GM12872 (cell line): ENCODE results near the gene OBSL1.

Experiments
- TF ChIP-seq, protein P1 (sequence below): IDR thresholded peaks from 3 replicates; pipeline ENCODE4 v1.5.1; 2011; ENCODE audit warnings: low read depth, mild to moderate bottlenecking, low read length, moderate library complexity; ENCODE audit not compliant: insufficient read depth

The OBSL1 gene

DNA sequence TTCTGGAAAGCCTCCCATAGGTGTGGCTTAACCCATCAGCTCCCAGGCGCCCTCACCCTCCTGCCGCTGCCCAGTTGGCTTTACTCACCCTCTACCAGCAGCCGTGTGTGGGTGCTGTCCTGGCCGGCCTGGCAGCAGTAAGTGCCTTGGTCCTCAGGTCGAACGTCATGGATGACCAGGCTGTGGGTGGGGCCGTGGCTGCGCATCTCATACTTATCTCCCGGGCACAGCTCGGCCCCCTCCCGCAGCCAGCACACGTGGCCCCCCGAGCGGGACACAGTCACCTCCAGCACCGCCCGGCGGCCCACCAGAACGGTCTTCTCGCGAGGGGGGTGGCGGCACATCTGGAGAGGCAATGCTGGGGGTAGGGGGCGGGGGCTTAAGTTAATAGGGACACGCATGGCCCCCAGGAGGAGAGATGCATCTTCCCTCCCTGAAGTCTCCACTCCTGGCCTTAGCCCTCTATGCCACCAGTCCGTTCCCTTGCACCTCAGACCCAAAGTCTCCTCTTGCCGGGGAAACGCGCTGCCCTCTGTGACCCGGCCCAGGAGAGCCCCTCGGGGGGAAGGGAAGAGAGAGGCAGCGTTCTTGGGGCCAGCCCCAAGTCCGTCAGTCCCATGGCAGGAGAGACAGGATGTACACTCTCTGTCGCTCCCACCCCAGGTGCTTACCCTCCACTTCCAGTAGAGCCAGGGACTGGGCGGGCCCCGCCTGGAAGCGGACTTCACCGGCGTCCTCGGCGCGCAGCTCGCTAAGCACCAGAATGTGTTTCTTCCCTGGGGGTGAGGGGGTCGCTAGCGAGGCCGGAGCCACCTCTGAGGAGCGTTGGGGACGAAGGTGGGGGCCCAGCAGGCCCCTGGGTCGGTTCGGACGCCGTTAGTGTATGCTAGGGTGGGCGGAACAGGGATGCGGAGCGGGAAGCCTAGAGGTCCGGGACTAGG, 19.6 kb downstream of the OBSL1 start:
- TF ChIP-seq, protein P1, sequence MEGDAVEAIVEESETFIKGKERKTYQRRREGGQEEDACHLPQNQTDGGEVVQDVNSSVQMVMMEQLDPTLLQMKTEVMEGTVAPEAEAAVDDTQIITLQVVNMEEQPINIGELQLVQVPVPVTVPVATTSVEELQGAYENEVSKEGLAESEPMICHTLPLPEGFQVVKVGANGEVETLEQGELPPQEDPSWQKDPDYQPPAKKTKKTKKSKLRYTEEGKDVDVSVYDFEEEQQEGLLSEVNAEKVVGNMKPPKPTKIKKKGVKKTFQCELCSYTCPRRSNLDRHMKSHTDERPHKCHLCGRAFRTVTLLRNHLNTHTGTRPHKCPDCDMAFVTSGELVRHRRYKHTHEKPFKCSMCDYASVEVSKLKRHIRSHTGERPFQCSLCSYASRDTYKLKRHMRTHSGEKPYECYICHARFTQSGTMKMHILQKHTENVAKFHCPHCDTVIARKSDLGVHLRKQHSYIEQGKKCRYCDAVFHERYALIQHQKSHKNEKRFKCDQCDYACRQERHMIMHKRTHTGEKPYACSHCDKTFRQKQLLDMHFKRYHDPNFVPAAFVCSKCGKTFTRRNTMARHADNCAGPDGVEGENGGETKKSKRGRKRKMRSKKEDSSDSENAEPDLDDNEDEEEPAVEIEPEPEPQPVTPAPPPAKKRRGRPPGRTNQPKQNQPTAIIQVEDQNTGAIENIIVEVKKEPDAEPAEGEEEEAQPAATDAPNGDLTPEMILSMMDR, result no peak

DNA sequence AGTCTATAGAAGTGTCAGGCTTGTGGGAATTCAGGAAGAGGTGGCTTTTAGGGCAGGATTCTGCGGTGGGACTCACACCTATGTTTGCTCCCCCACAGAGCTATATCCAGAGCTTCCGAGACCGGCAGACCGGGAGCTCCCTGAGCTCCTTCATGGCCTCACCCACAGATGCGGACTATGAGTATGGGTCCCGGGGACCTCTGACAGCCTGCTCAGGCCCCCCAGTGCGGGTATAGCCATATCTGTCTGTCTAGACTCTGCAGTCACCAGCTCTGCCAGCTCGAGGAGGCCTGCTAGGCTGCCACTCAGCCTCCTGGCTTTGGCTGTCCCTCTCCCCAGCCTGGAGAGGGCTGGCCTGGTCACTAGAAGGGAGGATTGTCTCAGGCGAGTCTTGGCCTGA, 21.7 kb downstream of the OBSL1 start:
- TF ChIP-seq, protein P1, result no peak

DNA sequence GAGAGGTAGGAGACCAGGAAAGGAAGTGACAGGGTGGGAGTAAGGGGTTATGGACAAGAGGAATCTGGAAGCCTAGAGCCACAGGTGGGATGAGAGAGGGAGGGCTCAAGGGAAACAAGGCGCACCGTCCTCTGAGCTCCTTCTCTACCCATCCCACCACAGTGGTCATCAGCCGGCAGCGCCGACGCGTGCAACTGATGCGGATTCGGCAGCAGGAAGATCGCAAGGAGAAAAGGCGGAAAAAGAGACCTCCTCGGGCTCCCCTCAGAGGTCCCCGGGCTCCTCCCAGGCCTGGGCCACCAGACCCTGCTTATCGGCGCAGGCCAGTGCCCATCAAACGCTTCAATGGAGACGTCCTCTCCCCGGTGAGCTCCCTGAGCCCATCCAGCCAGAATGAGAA, 22.3 kb downstream of the OBSL1 start:
- TF ChIP-seq, protein P1, result no peak

- TF ChIP-seq, protein P1, result no peak
Measured at GRCh38 chr2:219547621-219548020, 23.7 kb downstream of the OBSL1 start.

DNA sequence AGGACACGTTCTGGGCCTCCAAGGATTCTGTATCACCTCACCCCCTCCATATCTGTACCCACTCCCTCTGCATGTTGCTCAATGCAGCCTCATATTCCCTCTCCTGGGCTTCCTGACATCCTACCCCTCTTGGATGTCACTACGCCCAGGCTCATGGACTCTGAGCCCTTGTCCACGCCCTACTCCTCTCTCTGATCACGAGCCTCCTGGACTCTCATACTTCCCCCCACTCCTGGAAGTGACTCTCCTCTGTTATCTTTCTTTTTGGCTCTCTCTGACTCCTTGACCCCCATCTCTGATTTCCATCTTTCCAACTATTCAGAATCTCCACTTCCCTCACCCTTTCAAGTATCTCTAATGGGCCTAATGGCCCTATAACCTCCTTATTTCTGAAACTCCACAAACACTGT, 25.4 kb downstream of the OBSL1 start:
- TF ChIP-seq, protein P1, result no peak

DNA sequence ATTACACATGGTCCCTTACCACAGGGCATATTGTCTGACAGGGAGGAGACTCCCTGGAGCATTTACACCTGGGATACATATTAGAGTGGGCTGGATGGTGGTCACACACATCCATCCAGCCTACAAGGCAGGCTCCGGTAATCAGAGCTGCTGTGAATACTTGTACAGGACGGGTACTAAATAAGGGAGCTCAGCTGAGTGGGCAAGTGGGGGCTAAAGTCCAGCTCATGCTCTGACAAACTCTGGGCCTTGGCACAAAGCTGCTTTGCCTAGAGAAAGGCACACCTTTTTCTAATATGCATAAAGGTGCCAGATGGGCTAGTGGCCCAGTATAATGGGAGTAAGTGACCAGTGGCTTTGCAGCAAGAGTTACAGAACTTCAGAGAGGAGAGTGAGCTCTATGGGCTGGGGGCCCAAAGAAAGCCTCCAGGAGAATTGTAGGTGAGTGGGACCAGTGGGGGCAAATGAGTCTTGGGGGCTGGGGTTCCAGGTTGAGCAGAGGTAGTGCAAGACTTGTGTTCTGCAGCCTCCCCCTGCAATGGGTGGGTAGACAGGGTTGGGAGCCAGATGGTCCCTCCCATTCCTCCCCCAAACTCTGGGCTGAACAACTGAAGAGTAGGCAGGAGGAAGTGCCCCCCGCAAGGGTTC, 25.9 kb downstream of the OBSL1 start:
- TF ChIP-seq, protein P1, result no peak

DNA sequence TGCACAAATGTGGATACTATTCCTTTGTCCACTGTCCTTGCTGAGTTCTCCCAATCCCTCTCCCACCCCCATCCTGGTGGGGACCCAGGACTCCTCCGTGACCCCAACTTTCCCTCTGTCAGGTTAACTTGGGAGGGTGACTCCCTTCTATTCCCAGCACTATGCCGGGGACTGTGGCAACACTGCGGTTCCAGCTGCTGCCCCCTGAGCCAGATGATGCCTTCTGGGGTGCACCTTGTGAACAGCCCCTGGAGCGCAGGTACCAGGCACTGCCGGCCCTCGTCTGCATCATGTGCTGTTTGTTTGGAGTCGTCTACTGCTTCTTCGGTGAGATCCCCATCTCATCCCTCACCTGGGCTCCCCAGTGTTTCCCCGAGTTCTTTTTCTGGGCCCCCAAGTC, 26.8 kb downstream of the OBSL1 start:
- TF ChIP-seq, protein P1, result no peak
